GM21529 (cell line): ENCODE results near the gene KCNJ18.
"Not testable (repeated sequence)": the region's sequence is repeated elsewhere in the genome, so short reads cannot be mapped to it uniquely, and the experiment has no call there.

Experiments
- ATAC-seq: cut with Tn5 transposase; IDR thresholded peaks from one replicate; pipeline ENCODE4 v1.9.1; 2021; ENCODE audit not compliant: unreplicated experiment

Gene KCNJ18

DNA sequence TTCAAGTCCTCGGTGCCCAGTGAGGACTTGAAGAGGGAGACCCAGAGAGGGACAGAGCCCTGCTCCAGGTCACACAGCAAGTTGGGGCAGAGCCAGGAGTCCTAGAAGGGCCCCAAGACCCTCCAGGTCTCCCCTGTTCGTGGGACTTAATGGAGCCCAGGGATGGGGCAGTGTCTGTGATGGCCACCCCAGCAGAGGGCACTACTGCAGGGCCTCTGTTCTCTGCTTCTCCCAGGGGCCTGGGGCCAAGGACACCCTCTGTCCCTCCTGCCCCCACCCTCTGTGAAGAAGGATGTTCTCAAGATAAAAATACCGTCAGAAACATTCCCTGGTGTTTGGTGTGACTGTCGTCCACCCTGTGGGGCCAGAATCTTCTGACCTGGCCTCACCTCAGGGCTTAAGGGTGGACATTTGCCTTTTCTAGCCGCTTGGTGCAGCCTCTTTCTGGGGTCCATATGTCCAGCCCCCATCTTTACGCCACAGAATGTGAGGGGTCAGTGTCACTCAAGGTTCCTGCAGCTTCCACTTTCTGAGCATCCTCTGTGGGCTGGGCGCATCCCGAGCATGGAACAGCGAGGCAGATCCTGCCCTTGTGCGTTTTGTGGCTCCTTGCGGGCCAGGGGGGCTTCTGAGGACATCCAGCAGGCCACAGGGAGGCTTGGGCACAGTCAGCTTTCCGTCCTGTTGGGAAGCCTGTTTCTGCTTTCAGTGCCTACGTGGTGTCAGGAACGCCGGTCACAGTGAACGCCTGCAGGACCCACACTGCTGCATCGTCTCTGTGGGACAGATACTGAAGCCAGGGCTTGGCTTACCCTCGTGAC lies at the start of gene KCNJ18:
Gene KCNJ18 (plus strand): TSS at position 641 of the 821 bp plus-strand sequence. CDS start 10,264 bp downstream, outside the sequence.
- not testable (repeated sequence) for ATAC-seq

DNA sequence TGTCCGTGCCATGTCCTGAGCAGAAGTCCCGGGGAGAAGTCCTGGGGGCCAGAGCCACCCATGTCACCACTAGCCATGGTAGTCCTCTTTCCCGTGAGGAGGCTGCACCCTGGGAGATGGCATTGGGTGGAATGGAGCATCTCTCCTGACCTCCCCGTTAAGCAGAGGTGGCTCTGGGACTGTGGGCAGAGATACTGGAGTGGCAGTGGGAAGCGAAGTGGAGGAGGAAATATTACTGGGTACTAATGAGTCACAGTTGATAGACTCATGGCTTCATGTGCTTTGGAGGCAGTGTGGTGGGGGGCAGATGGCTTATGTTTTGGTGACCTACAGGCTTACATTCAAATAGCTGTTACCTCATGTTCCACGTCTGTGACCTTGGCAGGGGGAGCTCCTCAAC lies 44.2 kb upstream of the KCNJ18 start:
- not testable (repeated sequence) for ATAC-seq

DNA sequence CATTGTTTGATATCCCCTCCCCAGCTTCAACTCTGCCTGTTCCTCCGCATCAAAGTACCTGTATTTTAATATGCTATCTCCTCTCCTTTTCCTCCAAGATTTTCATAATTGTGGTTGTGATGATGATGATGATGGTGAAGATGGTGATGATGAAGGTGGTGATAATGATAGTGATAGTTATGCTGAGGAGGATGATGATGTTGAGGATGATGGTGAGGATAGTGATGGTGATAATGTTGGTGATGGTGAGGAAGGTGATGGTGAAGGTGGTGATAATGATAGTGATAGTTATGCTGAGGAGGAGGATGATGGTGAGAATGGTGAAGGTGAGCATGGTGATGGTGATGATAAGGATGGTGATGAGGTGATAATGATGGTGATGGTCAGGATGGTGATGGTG lies 42.3 kb upstream of the KCNJ18 start:
- not testable (repeated sequence) for ATAC-seq

DNA sequence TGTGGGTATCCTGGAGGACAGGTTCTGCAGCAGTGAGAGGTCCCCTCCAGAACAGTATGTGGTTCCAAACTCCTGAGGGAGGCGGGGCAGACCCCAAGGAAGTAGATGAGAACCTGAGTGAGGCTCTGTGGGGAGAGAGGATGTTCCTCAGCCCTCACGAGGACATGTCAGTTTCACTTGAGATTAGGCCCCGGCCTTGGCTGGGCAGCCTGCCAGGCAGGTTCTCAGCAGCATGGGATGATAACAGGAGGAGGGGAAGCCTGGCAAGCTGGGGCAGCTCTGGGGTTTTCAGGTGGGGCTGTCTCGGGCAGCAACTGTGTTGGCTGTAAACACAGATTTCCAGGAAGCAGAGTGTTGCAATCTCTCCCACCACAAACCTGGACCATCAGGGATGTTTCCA lies 40.3 kb upstream of the KCNJ18 start:
- not testable (repeated sequence) for ATAC-seq

DNA sequence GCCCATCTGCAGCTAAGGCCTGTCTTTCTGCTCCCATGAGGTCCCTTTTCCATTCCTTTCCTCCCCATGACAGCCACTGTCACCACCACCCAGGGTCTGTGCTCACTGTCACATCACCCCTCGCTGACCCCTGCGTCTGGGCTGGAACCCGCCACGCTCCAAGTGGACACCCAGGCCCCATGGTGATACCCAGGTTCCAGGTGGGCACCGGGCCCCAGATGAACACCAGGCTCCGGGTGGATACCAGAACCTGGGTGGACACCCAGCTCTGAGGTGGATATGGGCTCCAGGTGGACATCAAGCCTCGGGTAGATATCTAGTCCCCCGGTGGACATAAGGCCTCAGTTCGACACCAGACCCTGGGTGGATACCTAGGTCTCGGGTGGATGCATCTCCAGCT lies 39.1 kb upstream of the KCNJ18 start:
- not testable (repeated sequence) for ATAC-seq

DNA sequence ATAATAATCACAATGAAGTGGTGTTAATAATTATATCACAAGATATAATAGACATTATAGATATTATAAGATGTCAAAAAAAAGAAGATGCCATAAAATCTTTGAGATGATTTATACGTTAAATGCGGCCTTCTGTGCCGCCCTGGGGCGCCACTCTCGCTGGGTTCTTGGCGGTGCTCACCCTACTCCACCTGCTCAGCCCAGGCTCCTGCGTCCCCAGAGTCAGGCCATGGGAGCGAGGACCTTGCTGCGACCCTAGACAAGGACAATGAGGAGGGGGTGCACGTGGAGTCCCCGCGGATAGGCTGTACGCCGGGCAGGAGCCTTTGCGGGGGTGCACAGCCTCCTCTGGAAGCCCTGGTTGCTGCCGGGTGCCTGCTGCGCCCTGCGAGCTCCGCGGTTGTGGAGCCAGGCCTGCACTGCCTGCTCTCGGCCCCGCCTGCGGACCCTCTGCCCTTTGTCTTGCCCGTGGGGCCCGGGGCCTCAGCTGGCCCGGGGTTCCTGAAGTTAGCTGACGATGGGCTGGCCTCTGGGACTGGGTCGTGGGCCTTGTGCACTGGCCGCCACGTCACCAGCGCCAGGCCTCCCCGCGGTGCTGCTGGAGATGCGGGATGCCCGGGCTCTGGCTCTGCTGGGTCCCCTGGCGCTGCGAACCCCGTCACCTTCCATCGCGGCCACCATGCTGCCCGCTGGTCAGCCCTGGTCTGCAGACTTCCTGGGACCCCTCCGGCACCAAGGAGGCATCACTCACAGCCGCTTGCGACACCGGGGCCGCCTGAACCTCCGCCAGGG lies 35.6 kb upstream of the KCNJ18 start:
- ATAC-seq = not testable (repeated sequence)

DNA sequence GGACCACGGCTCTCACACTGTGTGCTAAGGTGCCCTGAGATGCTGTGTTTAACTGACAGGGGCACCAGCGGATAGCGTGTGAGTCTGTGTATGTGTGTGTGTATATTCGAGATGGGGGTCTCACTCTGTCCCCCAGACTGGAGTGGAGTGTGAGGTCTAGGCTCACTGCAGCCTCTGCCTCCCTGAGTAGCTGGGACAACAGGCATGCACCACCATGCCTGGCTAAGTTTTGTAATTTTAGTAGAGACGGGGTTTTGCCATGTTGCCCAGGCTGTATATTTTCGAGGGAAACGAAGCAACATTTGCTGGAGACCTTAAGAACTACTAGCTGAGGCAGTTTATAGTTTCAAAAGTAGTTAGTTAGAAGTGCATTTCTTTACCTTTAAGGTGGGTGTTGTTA lies 32.7 kb upstream of the KCNJ18 start:
- not testable (repeated sequence) for ATAC-seq

DNA sequence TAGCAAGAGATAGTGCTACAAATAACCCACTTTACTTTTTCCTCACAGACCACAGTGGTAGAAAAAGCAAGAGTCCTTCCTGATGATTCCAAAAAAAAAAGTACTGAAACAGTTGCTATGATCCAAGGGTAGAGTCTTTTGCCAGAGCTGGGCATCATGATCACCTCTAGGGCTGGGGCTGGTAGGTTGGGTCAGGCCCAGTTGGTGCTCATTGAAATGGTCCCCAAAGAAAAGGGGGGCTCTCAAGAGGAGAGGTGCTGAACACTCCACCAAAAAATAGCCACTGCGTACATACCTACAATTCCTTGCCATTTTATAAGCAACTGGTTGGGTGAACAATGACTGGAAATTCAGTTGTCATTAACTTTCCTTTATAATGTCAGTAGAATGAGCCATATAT lies 30.9 kb upstream of the KCNJ18 start:
- ATAC-seq = not testable (repeated sequence)

DNA sequence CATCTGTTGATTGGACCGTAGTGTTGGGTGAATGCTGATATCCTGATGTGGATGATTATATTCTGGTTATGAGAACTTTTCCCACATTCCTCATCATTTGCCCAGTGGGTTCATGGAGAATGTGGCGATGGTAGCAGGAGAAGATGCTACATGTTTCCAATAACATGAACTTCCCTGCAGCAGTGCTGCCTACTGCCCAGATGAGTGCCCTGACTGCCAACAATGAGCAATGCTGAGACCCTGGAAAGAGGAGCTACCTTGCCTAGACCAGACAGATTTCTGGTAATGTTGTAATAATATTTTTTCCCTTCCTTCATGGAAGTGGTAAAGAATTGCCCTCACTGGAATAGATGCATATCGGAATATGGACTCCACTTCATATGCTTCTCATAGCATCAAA lies 29.2 kb upstream of the KCNJ18 start:
- not testable (repeated sequence) for ATAC-seq

DNA sequence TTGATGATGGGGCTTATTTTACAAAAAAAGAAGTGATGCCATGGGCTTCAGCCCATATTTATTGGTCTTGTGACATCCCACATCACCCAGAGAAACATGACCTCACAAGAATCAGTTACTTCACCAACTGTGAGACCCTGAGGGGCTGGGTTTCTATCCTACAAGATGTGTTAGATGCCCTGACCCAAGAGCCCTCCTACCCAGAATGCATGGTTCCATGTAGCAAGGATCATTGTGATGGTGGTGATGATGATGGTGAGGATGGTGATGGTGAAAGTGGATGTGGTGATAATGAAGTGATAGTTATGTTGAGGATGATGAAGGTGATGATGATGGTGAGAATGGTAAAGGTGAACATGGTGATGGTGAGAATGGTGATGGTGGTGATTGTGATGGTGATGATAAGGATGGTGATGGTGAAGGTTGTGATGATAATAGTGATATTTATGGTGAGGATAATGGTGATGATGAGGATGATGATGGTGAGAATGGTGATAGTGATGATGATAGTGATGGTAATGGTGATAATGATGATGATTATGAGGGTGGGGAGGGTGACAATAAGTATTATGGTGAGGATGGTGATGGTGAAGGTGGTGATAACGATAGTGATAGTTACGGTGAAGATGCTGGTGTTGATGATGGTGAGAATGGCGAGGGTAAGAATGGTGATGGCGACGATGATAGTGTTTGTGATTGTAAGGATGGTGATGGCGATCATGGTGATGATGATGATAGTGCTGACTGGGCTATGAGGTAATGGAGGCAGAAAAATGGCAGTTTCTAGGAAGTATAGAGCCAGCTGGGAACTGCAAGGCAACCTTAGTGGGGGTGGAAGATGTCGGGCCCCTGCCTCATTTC lies 28.5 kb upstream of the KCNJ18 start:
- ATAC-seq = not testable (repeated sequence)

DNA sequence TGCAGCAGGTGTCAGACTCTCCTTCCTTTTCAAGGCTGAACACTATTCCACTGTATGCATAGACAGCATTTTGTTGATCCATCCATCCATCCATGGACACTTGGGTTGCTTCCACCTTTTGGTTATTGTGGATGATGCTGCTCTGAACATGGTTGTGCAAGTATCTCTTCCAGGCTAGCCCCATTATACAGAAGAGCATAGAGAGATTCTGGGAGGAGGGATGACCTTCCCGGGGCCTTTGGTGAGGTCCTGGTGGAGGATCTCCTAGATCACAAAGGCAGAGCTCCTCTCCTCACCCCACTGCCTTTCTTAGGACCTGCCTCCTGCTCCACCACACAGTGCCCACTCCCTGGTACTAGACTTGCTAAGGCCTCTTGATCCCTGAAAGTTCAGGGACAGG lies 27.2 kb upstream of the KCNJ18 start:
- not testable (repeated sequence) for ATAC-seq

DNA sequence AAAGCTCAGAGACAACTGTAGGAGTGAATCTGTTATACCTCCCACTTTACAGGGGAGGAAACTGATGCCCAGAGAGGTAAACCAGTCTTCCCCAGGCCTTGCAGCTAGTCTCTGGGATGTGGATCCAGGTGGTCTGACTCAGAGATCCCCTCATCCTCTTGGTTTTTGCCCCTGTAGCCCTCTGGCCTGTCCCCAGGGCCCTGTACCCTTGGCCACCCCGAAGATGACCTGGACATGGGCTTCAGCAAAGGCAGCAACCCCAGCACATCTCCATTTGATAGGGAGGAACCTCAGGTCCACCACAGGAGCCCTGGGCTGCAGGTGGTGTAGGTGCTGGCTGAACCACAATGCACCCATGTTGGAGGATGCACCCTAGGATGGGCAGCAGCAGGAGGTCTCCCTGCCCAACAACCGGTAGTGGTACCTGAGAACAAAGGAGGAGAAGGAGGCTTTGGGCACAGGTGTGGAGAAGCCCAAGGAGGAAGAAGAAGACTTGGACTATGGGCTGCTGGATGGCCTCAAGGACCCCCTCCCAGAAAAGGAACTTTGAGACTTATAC lies 26.3 kb upstream of the KCNJ18 start:
- not testable (repeated sequence) for ATAC-seq

DNA sequence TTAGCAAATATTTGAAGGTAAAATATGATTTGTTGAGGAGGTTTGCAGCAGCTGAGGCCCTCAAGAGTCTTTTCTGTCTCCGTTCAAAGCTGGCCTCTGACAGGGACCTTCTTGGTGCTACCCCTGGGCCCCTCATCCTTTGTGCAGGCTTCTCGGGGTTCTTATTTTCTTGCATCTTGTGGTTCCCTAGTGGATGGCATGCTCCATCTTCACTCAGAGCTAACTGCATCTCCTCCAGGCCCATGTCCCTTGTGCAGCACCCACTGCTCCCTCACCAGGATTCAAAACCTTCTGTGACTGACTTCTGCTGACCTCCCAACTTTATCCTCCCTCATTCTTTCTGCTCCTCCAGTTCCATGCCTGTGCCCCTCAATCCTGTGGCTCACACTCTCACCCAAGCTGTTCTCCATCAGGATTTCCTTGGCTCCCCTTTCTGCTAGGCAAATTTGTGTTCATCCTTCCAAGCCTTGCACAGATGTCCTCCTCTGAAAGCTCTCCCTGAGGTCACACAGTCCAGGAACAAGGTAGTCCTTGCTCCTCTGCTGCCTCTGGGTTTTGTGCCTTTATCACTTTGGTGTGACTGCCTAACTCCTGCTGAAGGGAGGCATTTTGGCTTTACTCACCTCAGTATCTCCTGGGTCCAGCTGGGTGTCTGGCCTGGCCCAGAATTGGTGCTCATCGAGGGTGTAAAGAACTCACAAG lies 25.5 kb upstream of the KCNJ18 start:
- ATAC-seq = not testable (repeated sequence)

DNA sequence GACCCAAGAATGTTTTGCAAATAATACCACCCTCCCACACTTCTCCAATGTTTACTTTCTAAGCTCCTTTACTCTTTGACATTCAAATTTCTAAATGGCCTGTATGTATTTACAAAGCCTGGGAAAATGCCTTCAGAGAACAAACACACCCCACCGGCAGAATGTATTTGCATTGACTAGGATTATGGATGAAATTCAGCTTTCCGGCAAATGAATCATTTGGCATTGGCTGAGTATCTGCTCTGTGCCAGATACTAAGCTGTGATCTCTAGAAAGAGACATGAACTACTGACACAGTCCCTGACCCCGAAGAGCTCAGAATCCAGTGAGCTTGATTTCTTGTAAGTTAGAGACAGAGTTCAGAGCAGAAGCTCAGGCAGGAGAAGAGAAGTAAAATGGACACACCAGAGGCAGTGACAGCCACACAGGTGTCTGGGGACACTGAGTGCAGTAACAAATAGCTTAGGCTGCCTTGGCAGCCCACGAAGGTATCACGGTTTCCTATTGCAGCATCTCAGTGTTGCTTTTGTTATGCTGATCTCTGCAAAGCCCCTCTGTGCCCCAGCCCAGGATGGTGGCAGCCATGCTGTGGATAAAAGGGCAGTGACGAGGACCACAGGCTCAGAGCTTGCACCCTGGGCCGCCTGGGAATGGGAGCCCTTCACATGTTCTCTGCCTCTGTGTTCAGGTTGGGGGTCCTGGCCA lies 24.8 kb upstream of the KCNJ18 start:
- not testable (repeated sequence) for ATAC-seq

DNA sequence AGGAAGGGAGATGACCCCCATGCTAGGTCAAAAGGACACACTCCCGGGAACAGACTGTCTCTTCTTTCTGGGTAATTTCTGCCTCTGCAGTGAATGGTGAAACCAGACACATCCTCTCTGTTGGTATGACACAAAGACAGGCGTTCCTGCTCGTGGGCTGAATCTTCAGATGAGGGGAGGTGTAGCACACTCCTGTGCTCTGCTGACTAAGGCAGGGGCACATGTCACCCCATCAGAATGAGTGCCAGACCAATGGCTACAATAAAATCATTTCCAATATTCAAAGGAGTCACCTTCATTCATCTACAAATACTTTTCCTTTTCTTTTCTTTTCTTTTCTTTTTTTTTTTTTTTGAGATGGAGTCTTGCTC lies 24.2 kb upstream of the KCNJ18 start:
- ATAC-seq = not testable (repeated sequence)

DNA sequence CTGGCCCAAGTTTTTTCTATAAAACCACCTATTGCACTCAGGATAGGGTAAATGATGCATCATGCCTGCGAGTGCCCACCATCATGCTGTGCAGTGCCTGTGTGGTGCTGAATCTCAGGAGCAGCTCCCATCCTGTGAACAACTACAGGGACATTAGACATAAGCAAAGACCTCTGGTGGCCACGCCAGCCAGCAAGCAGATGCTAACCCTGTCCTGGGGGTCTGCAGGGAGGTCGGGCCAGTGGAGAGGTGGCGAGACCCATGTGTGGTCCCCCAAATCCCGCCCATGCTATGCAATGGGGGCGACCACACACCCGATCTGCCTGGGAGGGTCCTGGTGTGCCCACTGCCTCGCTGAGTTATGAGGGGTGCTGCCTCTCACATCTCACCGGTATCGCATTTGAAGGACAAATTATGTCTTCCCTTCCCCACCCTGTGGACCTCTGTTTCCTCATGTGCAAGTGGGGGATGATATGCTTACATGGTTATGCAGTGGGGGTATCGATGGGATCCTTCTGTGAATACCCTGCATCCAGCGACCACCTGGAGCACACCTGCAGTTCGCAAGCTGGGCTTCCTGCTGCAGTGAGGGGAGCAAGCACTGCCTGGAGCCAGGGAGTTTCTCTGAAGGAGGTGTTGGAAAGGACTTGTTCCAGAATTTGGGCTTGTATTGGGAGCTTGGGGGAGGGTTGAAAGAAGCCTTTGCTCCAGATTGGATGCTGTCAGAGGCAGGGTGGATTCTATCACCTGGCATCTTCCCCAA lies 23.4 kb upstream of the KCNJ18 start:
- not testable (repeated sequence) for ATAC-seq

DNA sequence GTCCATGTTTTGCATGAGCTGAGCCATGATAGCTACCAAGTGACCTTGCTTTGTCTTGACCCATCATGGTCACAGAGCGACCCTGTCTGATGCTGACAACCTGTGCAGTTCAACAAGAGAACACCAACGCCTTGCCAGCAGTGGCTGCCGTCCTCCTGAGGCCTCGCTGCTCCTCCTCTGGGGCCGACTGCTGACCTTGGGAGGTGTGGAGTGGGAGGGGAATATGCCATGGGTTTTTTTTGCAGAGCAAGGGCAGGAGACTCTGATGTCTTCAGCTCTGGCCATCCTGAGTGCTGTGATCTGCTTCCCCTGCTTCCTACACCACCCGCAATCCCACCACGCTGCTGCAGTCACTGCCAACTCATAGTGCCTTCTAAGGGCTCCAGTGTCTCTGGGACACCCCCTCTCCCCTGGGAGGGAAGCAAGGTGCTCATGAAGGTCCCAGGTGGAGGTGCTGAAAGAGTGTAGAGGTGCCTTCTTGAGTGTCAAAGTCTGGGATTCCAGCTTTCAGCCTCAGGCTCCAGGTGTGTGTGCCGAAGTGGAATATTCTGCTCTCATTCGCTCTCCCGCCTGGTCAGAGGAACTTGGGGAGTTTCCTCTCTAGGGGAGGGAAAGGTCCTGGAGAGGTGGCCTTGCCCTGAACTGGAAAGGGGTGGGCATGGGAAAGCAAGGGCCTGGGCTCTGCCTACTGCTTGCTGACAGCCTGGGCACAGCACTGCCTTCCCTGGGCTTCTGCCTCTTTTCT lies 22.5 kb upstream of the KCNJ18 start:
- ATAC-seq = not testable (repeated sequence)
